ENCODE data around the gene DPP8. TPM values are rescaled to one million over a fixed set of nuclear protein-coding genes. Genes with fewer than 3 reads are reported as not detected.

DPP8 gene
- total and polyA plus RNA-seq, 10 of the 15 experiments (the other 5 are each of a cell fraction or from before 2014, with no cell fraction given): 12.0 to 30.6 (median 24.3) TPM

- Histone ChIP-seq H3K4me3 (no peak overlapping the region), H3K9me3 (replicated peaks; ENCODE audit: control insufficient read depth, insufficient read depth, low read length) (no peaks in the 10 kb centered on the region), H3K4me1 (ENCODE audit: control insufficient read depth, insufficient read depth, low read length) (no peaks in the 10 kb centered on the region), H3K36me3 (ENCODE audit: control insufficient read depth in 2 of 2, insufficient read depth in 2 of 2, low read length in 1 of 2) (peaks cover 3 to 9% of the 10 kb centered on the region in 2 experiments), H3K27ac (ENCODE audit: control insufficient read depth, insufficient read depth) (no peak overlapping the region), H3K27me3 (replicated peaks in 1 of 2; ENCODE audit: control insufficient read depth in 2 of 2, insufficient read depth in 2 of 2, low read length in 1 of 2) (no peaks in the 10 kb centered on the region), H4K20me1 (ENCODE audit: control insufficient read depth, insufficient read depth) (no peaks in the 10 kb centered on the region), H2AFZ (ENCODE audit: control insufficient read depth, low read depth, low read length) (no peak overlapping the region), H3K79me2 (ENCODE audit: control insufficient read depth, insufficient read depth, low read length) (no peaks in the 10 kb centered on the region), H3K9ac (ENCODE audit: control insufficient read depth, insufficient read depth, low read length) (no peak overlapping the region), H3K4me2 (ENCODE audit: control insufficient read depth, insufficient read depth) (no peak overlapping the region)
- 97% methylated on average over 6 of the region's 6 CpGs for WGBS (ENCODE audit: insufficient coverage, insufficient replicate concordance, low lambda C conversion rate, missing lambda C conversion rate)
- ATAC-seq (no peak), FAIRE-seq (no peak), DNase-seq (ENCODE audit: low read depth, low spot score) (no peak)
- no TSS peak for BruUV-seq (replicated peaks)
- in situ Hi-C loops (cut with MboI): no loop called here
- TF ChIP-seq ESRRA (IDR thresholded peaks at IDR 0.05; ENCODE audit: low read length): no peak
- no peak for TF ChIP-seq YY1 (IDR thresholded peaks at IDR 0.05; ENCODE audit: low read depth, low read length)
- TF ChIP-seq NKRF (conservative IDR thresholded peaks at IDR 0.05): no peak
- TF ChIP-seq JUNB (IDR thresholded peaks at IDR 0.05): no peak
- TF ChIP-seq NFYA (IDR thresholded peaks at IDR 0.05; ENCODE audit: borderline replicate concordance, low read depth, low read length): no peak
- TF ChIP-seq SUZ12 (IDR thresholded peaks at IDR 0.05; ENCODE audit: unreplicated experiment): no peak
- no peak for TF ChIP-seq ZNF274 (IDR thresholded peaks at IDR 0.05; ENCODE audit: insufficient read depth, insufficient read length)
- no peak for TF ChIP-seq SUPT20H (IDR thresholded peaks at IDR 0.05; ENCODE audit: borderline replicate concordance, control insufficient read depth, low read depth, low read length)
- TF ChIP-seq CBX3 (IDR thresholded peaks at IDR 0.05; ENCODE audit: borderline replicate concordance, low read depth): no peak
- TF ChIP-seq MYC (IDR thresholded peaks at IDR 0.05; ENCODE audit: insufficient read depth, insufficient read length, insufficient replicate concordance, low read length, severe bottlenecking): no peak
- no peak for TF ChIP-seq PAX5 (IDR thresholded peaks at IDR 0.05; ENCODE audit: borderline replicate concordance, low read depth, low read length)
- no peak for TF ChIP-seq RB1 (IDR thresholded peaks at IDR 0.05; ENCODE audit: borderline replicate concordance)
- TF ChIP-seq CEBPZ (IDR thresholded peaks at IDR 0.05; ENCODE audit: low read depth, low read length): no peak
- SMC1A ChIA-PET (ENCODE audit: uncharacterized antibody, unreplicated experiment): interaction anchor here (0.5 kb wide), 1 partner anchor 13 kb away, joined by 3 read pairs; no protein-coding TSS in a partner anchor
- POLR2A ChIA-PET: no interaction called here
- intact Hi-C loops (cut with micrococcal nuclease; ENCODE audit: unreplicated experiment): no loop called here
- CTCF ChIA-PET: interaction anchor here (0.6 to 0.9 kb wide), 2 partner anchors 52 to 54 kb away, joined by 3 to 6 read pairs; no protein-coding TSS in a partner anchor
- RAD21 ChIA-PET (ENCODE audit: unreplicated experiment): no interaction called here
Measured at GRCh38 chr15:65451989-65452388, 65.5 kb downstream of the DPP8 start.
